IMR-90 (cell line): ENCODE measurements around the gene TRIM5. TPM values are rescaled to one million over a fixed set of nuclear protein-coding genes. Genes with fewer than 3 reads are reported as not detected.

Experiments
- ATAC-seq: fragments of 200-7000 bp; cut with Tn5 transposase; 2 replicates; pipeline ENCODE4 v1.9.1; 2020; ENCODE audit warnings: low read depth, mild to moderate bottlenecking, moderate library complexity
- BruUV-seq: library from RNA; stranded (reverse); fragments of 400-500 nt; replicated peaks from 2 replicates; lab custom pipeline; 2021; lab: Mats Ljungman, UMichigan
- CTCF ChIA-PET: fragments of 300-600 bp; formaldehyde crosslinking; extraction: SDS; loops from one replicate; lab custom pipeline; 2021; ENCODE audit warnings: antibody characterized with exemption; lab: Yijun Ruan, JAX
- POLR2A ChIA-PET: fragments of 300-600 bp; sonication (Branson Sonifier 250); formaldehyde crosslinking; loops from one replicate; lab custom pipeline; 2022; ENCODE audit warnings: antibody characterized with exemption; ENCODE audit not compliant: unreplicated experiment; lab: Charles Lee
- DNase-seq: peaks from one replicate; pipeline ENCODE4 v3.0.0; 2013
- H2AFZ ChIP-seq: replicated peaks from 2 replicates; pipeline ENCODE3; 2013; ENCODE audit warnings: low read length, mild to moderate bottlenecking; ENCODE audit not compliant: poor library complexity
- H2AK5ac ChIP-seq: 2 replicates; pipeline ENCODE4 v1.6.1; 2013; ENCODE audit warnings: low read depth, low read length, inconsistent platforms
- H2AK9ac ChIP-seq: replicated peaks from 2 replicates; pipeline ENCODE3; 2013; ENCODE audit warnings: mild to moderate bottlenecking, low read depth, low read length, moderate library complexity; ENCODE audit not compliant: poor library complexity
- H2BK120ac ChIP-seq: 2 replicates; pipeline ENCODE4 v1.6.1; 2013; ENCODE audit warnings: low read depth, low read length, inconsistent platforms
- H2BK15ac ChIP-seq: 3 replicates; pipeline ENCODE4 v1.6.1; 2013; ENCODE audit warnings: low read depth, low read length, inconsistent platforms
- H2BK20ac ChIP-seq: 2 replicates; pipeline ENCODE4 v1.6.1; 2013; ENCODE audit warnings: low read depth, mild to moderate bottlenecking, inconsistent platforms, low read length, moderate library complexity
- H2BK5ac ChIP-seq: 2 replicates; pipeline ENCODE4 v1.6.1; 2013; ENCODE audit warnings: mild to moderate bottlenecking, low read depth, low read length, inconsistent platforms; ENCODE audit not compliant: poor library complexity, severe bottlenecking
- H3K14ac ChIP-seq: replicated peaks from 2 replicates; pipeline ENCODE4 v1.6.1; 2013; ENCODE audit warnings: low read depth, low read length, inconsistent platforms
- H3K18ac ChIP-seq: 2 replicates; pipeline ENCODE4 v1.6.1; 2013; ENCODE audit warnings: low read depth, low read length, control low read depth
- H3K23ac ChIP-seq: 2 replicates; pipeline ENCODE4 v1.6.1; 2013; ENCODE audit warnings: low read depth, low read length, inconsistent platforms
- H3K27ac ChIP-seq: 2 replicates; pipeline ENCODE4 v1.5.1; 2013; ENCODE audit warnings: mild to moderate bottlenecking, control low read depth, low read length; ENCODE audit not compliant: insufficient read depth
- H3K27me3 ChIP-seq: 2 replicates; pipeline ENCODE4 v1.6.1; 2013; ENCODE audit warnings: low read length; ENCODE audit not compliant: control insufficient read depth, insufficient read depth
- H3K36me3 ChIP-seq: 2 replicates; pipeline ENCODE4 v1.6.1; 2013; ENCODE audit warnings: low read length, mixed read lengths; ENCODE audit not compliant: control insufficient read depth, insufficient read depth
- H3K4ac ChIP-seq: 2 replicates; pipeline ENCODE4 v1.6.1; 2013; ENCODE audit warnings: low read depth, low read length, inconsistent platforms
- H3K4me1 ChIP-seq: 2 replicates; pipeline ENCODE4 v1.6.1; 2013; ENCODE audit warnings: low read length, mixed read lengths; ENCODE audit not compliant: control insufficient read depth, insufficient read depth
- H3K4me2 ChIP-seq: 2 replicates; pipeline ENCODE4 v1.6.1; 2013; ENCODE audit warnings: low read depth, mild to moderate bottlenecking, control low read depth, low read length, moderate library complexity
- H3K4me3 ChIP-seq: 2 replicates; pipeline ENCODE4 v1.5.1; 2013; ENCODE audit warnings: low read depth, mild to moderate bottlenecking, control low read depth, low read length, moderate library complexity; ENCODE audit not compliant: insufficient read depth
- H3K56ac ChIP-seq: 2 replicates; pipeline ENCODE4 v1.6.1; 2013; ENCODE audit warnings: low read length, inconsistent platforms; ENCODE audit not compliant: insufficient read depth; ENCODE audit errors: extremely low read depth
- H3K79me1 ChIP-seq, 2 experiments: 2 replicates each; pipeline ENCODE4 v1.6.1; 2013; ENCODE audit warnings: low read length in 2 of 2, inconsistent platforms in 1 of 2, low read depth in 1 of 2
- H3K9ac ChIP-seq: 2 replicates; pipeline ENCODE4 v1.6.1; 2013; ENCODE audit warnings: low read depth, low read length, control low read depth
- H3K9me1 ChIP-seq: 2 replicates; pipeline ENCODE4 v1.6.1; 2013; ENCODE audit warnings: low read length, inconsistent platforms; ENCODE audit not compliant: insufficient read depth
- H3K9me3 ChIP-seq: 2 replicates; pipeline ENCODE4 v1.6.1; 2013; ENCODE audit warnings: low read length; ENCODE audit not compliant: control insufficient read depth, insufficient read depth
- H4K20me1 ChIP-seq: 2 replicates; pipeline ENCODE4 v1.6.1; 2013; ENCODE audit warnings: low read length, inconsistent platforms; ENCODE audit not compliant: insufficient read depth
- H4K5ac ChIP-seq: 2 replicates; pipeline ENCODE4 v1.6.1; 2013; ENCODE audit warnings: mild to moderate bottlenecking, low read depth, low read length, control low read depth
- H4K8ac ChIP-seq, 2 experiments: 2 replicates each; pipeline ENCODE4 v1.6.1; 2013; ENCODE audit warnings: low read depth in 2 of 2, low read length in 2 of 2, control low read depth in 1 of 2, inconsistent platforms in 1 of 2
- H4K91ac ChIP-seq: 2 replicates; pipeline ENCODE4 v1.6.1; 2013; ENCODE audit warnings: low read depth, low read length, inconsistent platforms; ENCODE audit not compliant: insufficient read depth
- CTCF ChIP-seq: conservative IDR thresholded peaks from 2 replicates; pipeline ENCODE4 v1.5.1; 2012; ENCODE audit warnings: mild to moderate bottlenecking, low read depth, low read length, improper control_type of control experiment
- MAZ ChIP-seq: IDR thresholded peaks from 2 replicates; pipeline ENCODE4 v1.6.1; 2012; ENCODE audit warnings: low read depth, mild to moderate bottlenecking, low read length, improper control_type of control experiment, moderate library complexity, borderline replicate concordance
- MXI1 ChIP-seq: IDR thresholded peaks from 2 replicates; pipeline ENCODE4 v1.6.1; 2012; ENCODE audit warnings: low read depth, mild to moderate bottlenecking, low read length, moderate library complexity, borderline replicate concordance
- POLR2A ChIP-seq: IDR thresholded peaks from 2 replicates; pipeline ENCODE4 v1.6.1; 2012; ENCODE audit warnings: mild to moderate bottlenecking, low read depth, low read length
- SMC3 ChIP-seq: fragments of 150-350 bp; IDR thresholded peaks from 2 replicates; pipeline ENCODE4 v1.6.1; 2016; ENCODE audit warnings: low read depth, mild to moderate bottlenecking, antibody characterized with exemption, low read length, moderate library complexity
- USF2 ChIP-seq: fragments of 150-350 bp; IDR thresholded peaks from 2 replicates; pipeline ENCODE4 v1.6.1; 2017; ENCODE audit warnings: mild to moderate bottlenecking, antibody characterized with exemption, low read length, low read depth
- WGBS, 2 experiments: methylation state at CpG; one replicate each; pipeline versions ENCODE4 v1.1.5 to v1.1.7; 2013; ENCODE audit warnings: missing lambda C conversion rate in 2 of 2; ENCODE audit not compliant: insufficient read length in 1 of 2; ENCODE audit errors: extremely low coverage in 2 of 2; 5-methylcytosine and 5-hydroxymethylcytosine counted together
- dilution Hi-C: fragments of 300-500 bp; cut with HindIII; formaldehyde crosslinking; loops from one replicate; pipeline ENCODE4 v1.14.3; 2018; ENCODE audit warnings: low sequenced_read_pairs; ENCODE audit not compliant: unreplicated experiment
- in situ Hi-C: fragments of 300-500 bp; cut with MboI; formaldehyde crosslinking; loops from 3 replicates; pipeline ENCODE4 v1.14.3; 2019; ENCODE audit warnings: low sequenced_read_pairs, inconsistent platforms, mixed read lengths
- intact Hi-C: fragments of 100-400 bp; cut with micrococcal nuclease; formaldehyde crosslinking; loops from 2 replicates; pipeline ENCODE4 v1.10.0; 2022
- polyA plus RNA-seq, 3 experiments: library from polyadenylated mRNA; depleted of rRNA; stranded (reverse); fragments of >200 nt; gene quantifications; 2 replicates each; pipeline ENCODE4 v1.2.3, GENCODE V29; 2012; ENCODE audit warnings: low replicate concordance in 1 of 3
- total RNA-seq: library from RNA; depleted of rRNA; stranded (reverse); fragments of >200 nt; gene quantifications from 2 replicates; pipeline ENCODE4 v1.2.3, GENCODE V29; 2012

Gene TRIM5
- total and polyA plus RNA-seq, 2 of the 4 experiments (the other 2 are of a cell fraction) = 32.6 to 49.1 TPM

GRCh38 chr11:5713695-5714094, 28.8 kb upstream of the TRIM5 start:
- no peak for TF ChIP-seq MXI1
- no peak for TF ChIP-seq MAZ
- TF ChIP-seq POLR2A = no peak
- TF ChIP-seq SMC3 = no peak
- TF ChIP-seq USF2 = no peak
- no peak for TF ChIP-seq CTCF
- Histone ChIP-seq H2BK5ac (no peak overlapping the region), H3K9me3 (no peaks in the 10 kb centered on the region), H2AK9ac (no peak overlapping the region), H3K9me1 (no peaks in the 10 kb centered on the region), H4K20me1 (no peaks in the 10 kb centered on the region), H3K14ac (no peak overlapping the region), H3K27me3 (no peaks in the 10 kb centered on the region), H3K27ac (no peak overlapping the region), H3K4ac (no peak overlapping the region), H4K5ac (no peak overlapping the region), H2BK15ac (no peak overlapping the region), H3K4me1 (no peaks in the 10 kb centered on the region), H3K23ac (no peak overlapping the region), H4K8ac (no peak overlapping the region), H2BK20ac (no peak overlapping the region), H3K79me1 (no peaks in the 10 kb centered on the region), H2BK120ac (no peak overlapping the region), H3K9ac (no peak overlapping the region), H3K36me3 (peaks cover 5% of the 10 kb centered on the region), H3K18ac (no peak overlapping the region), H2AFZ (no peak overlapping the region), H3K4me2 (no peak overlapping the region), H4K91ac (no peak overlapping the region), H3K4me3 (no peak overlapping the region), H2AK5ac (no peak overlapping the region), H3K56ac (no peak overlapping the region)
- DNase-seq (no peak), ATAC-seq (no peak)
- CTCF ChIA-PET = interaction anchor here (1.1 kb wide), 1 partner anchor 89 kb away, joined by 3 read pairs; the partner anchor contains the start of gene TRIM34
- intact Hi-C loops = loop anchor here (5.0 kb wide), 1 partner anchor 236 kb away; no protein-coding TSS in a partner anchor
- in situ Hi-C loops = no loop called here
- POLR2A ChIA-PET = no interaction called here
- dilution Hi-C loops = no loop called here
- no TSS peak for BruUV-seq
- WGBS, 2 experiments = 70% methylated on average over 2 of the region's 5 CpGs; no CpG with 5 or more reads in 1 of the 2 experiments
